DOHH2 (cell line): ENCODE measurements around the gene SLC29A2.

Experiments
- H3F3A ChIP-seq: fragments of 200-600 bp; sonication (generic), shearing (Covaris generic); 2 replicates; pipeline ENCODE4 v1.6.0; 2016; ENCODE audit warnings: antibody characterized with exemption, mild to moderate bottlenecking; ENCODE audit not compliant: control insufficient read depth, insufficient read depth
- H3K27ac ChIP-seq: fragments of 200-600 bp; sonication (generic); 2 replicates; pipeline ENCODE4 v1.5.1; 2014; ENCODE audit warnings: low read depth, mild to moderate bottlenecking, low read length, moderate library complexity
- H3K27me3 ChIP-seq: fragments of 200-600 bp; sonication (generic); 2 replicates; pipeline ENCODE4 v1.6.1; 2014; ENCODE audit warnings: mild to moderate bottlenecking, low read length, mixed read lengths; ENCODE audit not compliant: control insufficient read depth
- H3K36me3 ChIP-seq: fragments of 200-600 bp; sonication (generic); 2 replicates; pipeline ENCODE4 v1.6.1; 2014; ENCODE audit warnings: mild to moderate bottlenecking, low read length, moderate library complexity, mixed read lengths; ENCODE audit not compliant: control insufficient read depth
- H3K4me1 ChIP-seq: fragments of 200-600 bp; sonication (generic); 2 replicates; pipeline ENCODE4 v1.6.1; 2014; ENCODE audit warnings: mild to moderate bottlenecking, low read length, mixed read lengths; ENCODE audit not compliant: control insufficient read depth
- H3K4me2 ChIP-seq: fragments of 200-600 bp; sonication (generic); 2 replicates; pipeline ENCODE4 v1.6.0; 2014; ENCODE audit warnings: mild to moderate bottlenecking, low read length, moderate library complexity
- H3K4me3 ChIP-seq: fragments of 200-600 bp; sonication (generic); 2 replicates; pipeline ENCODE4 v1.5.1; 2014; ENCODE audit warnings: mild to moderate bottlenecking, low read length, mixed read lengths
- H3K79me2 ChIP-seq: fragments of 200-600 bp; sonication (generic); 2 replicates; pipeline ENCODE4 v1.6.1; 2014; ENCODE audit warnings: mild to moderate bottlenecking, low read length, mixed read lengths; ENCODE audit not compliant: control insufficient read depth
- H3K9me2 ChIP-seq: fragments of 200-600 bp; sonication (generic); replicated peaks from 2 replicates; pipeline ENCODE4 v1.6.1; 2014; ENCODE audit warnings: mild to moderate bottlenecking, low read length, mixed read lengths; ENCODE audit not compliant: control insufficient read depth
- H3K9me3 ChIP-seq: fragments of 200-600 bp; sonication (generic); 2 replicates; pipeline ENCODE4 v1.6.1; 2014; ENCODE audit warnings: antibody characterized with exemption, low read length, mixed read lengths; ENCODE audit not compliant: control insufficient read depth, insufficient read depth
- H4K20me1 ChIP-seq: fragments of 200-600 bp; sonication (generic); 2 replicates; pipeline ENCODE4 v1.6.0; 2014; ENCODE audit warnings: low read depth, mild to moderate bottlenecking, antibody characterized with exemption, low read length, moderate library complexity; ENCODE audit not compliant: control insufficient read depth, insufficient read depth
- EZH2phosphoT487 ChIP-seq: fragments of 200-600 bp; sonication (generic); IDR thresholded peaks from 2 replicates; pipeline ENCODE4 v1.6.1; 2017; ENCODE audit warnings: borderline replicate concordance, mild to moderate bottlenecking, antibody characterized with exemption, low read length, moderate library complexity, mixed read lengths
- TF ChIP-seq, protein P1 (sequence below): fragments of 200-600 bp; sonication (generic); IDR thresholded peaks from one replicate; pipeline ENCODE4 v1.5.1; 2014; ENCODE audit warnings: antibody characterized with exemption, mild to moderate bottlenecking, low read depth, low read length; ENCODE audit not compliant: poor library complexity, severe bottlenecking

Gene SLC29A2

GRCh38 chr11:66365166-66365565 is 6.4 kb downstream of the SLC29A2 start:
- no peaks in the 10 kb centered on the region for H3K9me3 ChIP-seq
- H3K79me2 ChIP-seq, result peaks cover 13% of the 10 kb centered on the region
- H3K4me3 ChIP-seq, result no peak overlapping the region
- H3F3A ChIP-seq, result 0 out of 2 replicates have a peak, but pooled peaks cover 2% of the 10 kb centered on the region
- no peaks in the 10 kb centered on the region for H3K27me3 ChIP-seq
- TF ChIP-seq, protein P1, sequence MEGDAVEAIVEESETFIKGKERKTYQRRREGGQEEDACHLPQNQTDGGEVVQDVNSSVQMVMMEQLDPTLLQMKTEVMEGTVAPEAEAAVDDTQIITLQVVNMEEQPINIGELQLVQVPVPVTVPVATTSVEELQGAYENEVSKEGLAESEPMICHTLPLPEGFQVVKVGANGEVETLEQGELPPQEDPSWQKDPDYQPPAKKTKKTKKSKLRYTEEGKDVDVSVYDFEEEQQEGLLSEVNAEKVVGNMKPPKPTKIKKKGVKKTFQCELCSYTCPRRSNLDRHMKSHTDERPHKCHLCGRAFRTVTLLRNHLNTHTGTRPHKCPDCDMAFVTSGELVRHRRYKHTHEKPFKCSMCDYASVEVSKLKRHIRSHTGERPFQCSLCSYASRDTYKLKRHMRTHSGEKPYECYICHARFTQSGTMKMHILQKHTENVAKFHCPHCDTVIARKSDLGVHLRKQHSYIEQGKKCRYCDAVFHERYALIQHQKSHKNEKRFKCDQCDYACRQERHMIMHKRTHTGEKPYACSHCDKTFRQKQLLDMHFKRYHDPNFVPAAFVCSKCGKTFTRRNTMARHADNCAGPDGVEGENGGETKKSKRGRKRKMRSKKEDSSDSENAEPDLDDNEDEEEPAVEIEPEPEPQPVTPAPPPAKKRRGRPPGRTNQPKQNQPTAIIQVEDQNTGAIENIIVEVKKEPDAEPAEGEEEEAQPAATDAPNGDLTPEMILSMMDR, result no peak
- no peak for TF ChIP-seq EZH2phosphoT487
- H3K9me2 ChIP-seq, result no peaks in the 10 kb centered on the region
- no peak overlapping the region for H3K27ac ChIP-seq
- peaks cover 71% of the 10 kb centered on the region for H3K36me3 ChIP-seq
- H3K4me1 ChIP-seq, result peaks cover 7% of the 10 kb centered on the region
- H3K4me2 ChIP-seq, result no peak overlapping the region
- H4K20me1 ChIP-seq, result peaks cover 4% of the 10 kb centered on the region; the same call in 1 of the 2 replicates

DNA sequence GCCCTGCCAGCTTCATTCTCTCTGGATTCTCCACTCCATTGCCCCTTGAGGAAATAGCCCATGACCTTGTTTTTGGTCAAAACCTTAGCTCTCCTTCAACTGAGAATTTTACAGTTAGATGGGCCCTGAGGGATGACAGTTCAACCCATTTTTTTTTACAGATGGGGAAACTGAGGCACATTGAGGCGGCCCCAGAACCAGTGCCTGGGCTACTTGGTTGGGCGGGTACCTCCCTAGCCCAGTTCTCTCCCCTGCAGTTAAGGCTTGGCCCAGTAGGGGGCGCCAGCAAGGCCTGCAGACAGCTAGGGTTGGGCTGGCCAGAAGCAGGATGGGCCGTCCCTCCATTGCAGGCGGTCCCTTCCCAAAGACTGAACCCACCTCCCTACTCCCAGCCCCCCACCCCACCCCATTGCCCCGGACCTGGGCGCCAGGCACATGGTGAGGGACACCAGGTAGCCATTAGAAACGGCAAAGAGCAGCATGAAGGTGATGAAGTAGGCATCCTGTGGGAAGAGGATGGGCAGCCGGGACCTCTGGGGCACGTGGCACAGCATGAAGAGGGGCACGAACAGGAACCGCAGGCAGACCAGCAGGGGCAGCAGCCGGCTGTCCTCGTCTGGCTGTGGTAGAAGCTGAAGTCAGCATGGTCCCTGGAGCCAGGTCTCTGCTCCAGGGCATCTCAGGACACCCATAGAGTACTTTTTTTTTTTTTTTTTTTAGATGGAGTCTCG is 7.6 kb downstream of the SLC29A2 start:
- Histone ChIP-seq H3F3A (0 out of 2 replicates have a peak, but pooled peaks cover 2% of the 10 kb centered on the region), H3K4me2 (no peak overlapping the region), H3K9me3 (no peaks in the 10 kb centered on the region), H3K79me2 (peaks cover 1% of the 10 kb centered on the region), H4K20me1 (peaks cover 4% of the 10 kb centered on the region; the same call in 1 of the 2 replicates), H3K27ac (no peak overlapping the region), H3K4me3 (no peak overlapping the region), H3K9me2 (no peaks in the 10 kb centered on the region), H3K36me3 (peaks cover 59% of the 10 kb centered on the region), H3K4me1 (no peaks in the 10 kb centered on the region), H3K27me3 (no peaks in the 10 kb centered on the region)
- TF ChIP-seq EZH2phosphoT487, result no peak
- TF ChIP-seq, protein P1, result peak; percentile 98

- H3K9me2 ChIP-seq, result no peaks in the 10 kb centered on the region
- no peak overlapping the region for H3K4me2 ChIP-seq
- H3K27me3 ChIP-seq, result no peaks in the 10 kb centered on the region
- 0 out of 2 replicates have a peak, but pooled peaks cover 2% of the 10 kb centered on the region for H3F3A ChIP-seq
- H4K20me1 ChIP-seq, result peaks cover 4% of the 10 kb centered on the region; the same call in 1 of the 2 replicates
- TF ChIP-seq, protein P1, result no peak
- no peak for TF ChIP-seq EZH2phosphoT487
- H3K4me3 ChIP-seq, result no peak overlapping the region
- no peaks in the 10 kb centered on the region for H3K79me2 ChIP-seq
- H3K27ac ChIP-seq, result no peak overlapping the region
- H3K9me3 ChIP-seq, result no peaks in the 10 kb centered on the region
- H3K36me3 ChIP-seq, result peaks cover 52% of the 10 kb centered on the region
- no peaks in the 10 kb centered on the region for H3K4me1 ChIP-seq
Observed at GRCh38 chr11:66363187-66363601, 8.4 kb downstream of the SLC29A2 start.
